ENCODE measurements around the gene ATP6V1B1. TPM values are rescaled to one million over a fixed set of nuclear protein-coding genes. Genes with fewer than 3 reads are reported as not detected.

The ATP6V1B1 gene
- polyA plus RNA-seq, 1 donor (not counting 4 experiments of a cell fraction or from before 2014, with no cell fraction given), result not detected

DNA sequence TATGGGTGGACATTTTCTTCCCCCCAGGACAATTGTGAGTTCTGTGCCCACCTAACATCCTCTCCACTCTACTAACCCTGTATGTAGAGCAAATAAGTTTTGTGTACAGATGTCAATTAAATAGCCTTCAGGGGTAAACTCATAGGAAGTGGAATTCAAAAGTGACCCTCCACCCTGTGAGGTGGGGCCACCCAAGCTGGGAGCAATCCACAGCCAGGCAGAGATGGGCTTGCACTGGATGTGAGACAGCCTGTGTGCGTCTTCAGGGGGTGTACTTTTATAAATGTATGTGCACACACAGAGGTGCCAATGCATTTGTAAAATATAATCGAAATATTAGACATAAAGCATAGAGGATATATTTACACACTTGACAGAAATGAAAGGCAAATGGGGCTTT is 33.1 kb upstream of the ATP6V1B1 start:
- DNase-seq (ENCODE audit: low read depth, low spot score), result no peak
- Histone ChIP-seq H3K4me2 (ENCODE audit: control insufficient read depth, extremely low read depth, insufficient read depth, low read depth, low read length) (no peak overlapping the region), H3K4me1 (ENCODE audit: control insufficient read depth, extremely low read depth, insufficient read depth, low read length) (peaks cover 9% of the 10 kb centered on the region), H3K79me2 (ENCODE audit: control insufficient read depth, insufficient read depth, low read length) (no peaks in the 10 kb centered on the region), H3K27me3 (ENCODE audit: control insufficient read depth, extremely low read depth, insufficient read depth, low read length) (peaks cover 95% of the 10 kb centered on the region), H3K27ac (ENCODE audit: control insufficient read depth, insufficient read depth, low read length) (no peak overlapping the region), H3K4me3 (ENCODE audit: control insufficient read depth in 2 of 3, extremely low read depth in 1 of 3, insufficient read depth in 2 of 3, low read depth in 1 of 3, low read length in 3 of 3) (no peak overlapping the region), H3K9me1 (ENCODE audit: control insufficient read depth, extremely low read depth, insufficient read depth, low read length) (no peaks in the 10 kb centered on the region), H4K20me1 (ENCODE audit: control insufficient read depth, extremely low read depth, insufficient read depth, low read length) (no peaks in the 10 kb centered on the region), H3K9ac (ENCODE audit: control insufficient read depth, extremely low read depth, insufficient read depth, low read length) (no peak overlapping the region), H3K36me3 (ENCODE audit: control insufficient read depth in 2 of 2, extremely low read depth in 1 of 2, insufficient read depth in 2 of 2, low read length in 2 of 2) (no peaks in the 10 kb centered on the region), H3K9me3 (ENCODE audit: control insufficient read depth, low read depth, low read length) (no peaks in the 10 kb centered on the region), H2AFZ (ENCODE audit: control insufficient read depth, low read length) (no peak overlapping the region)
- FAIRE-seq, result no peak
- dilution Hi-C loops (cut with MboI; ENCODE audit: extremely low pct_ligation_motif_present, low sequenced_read_pairs), result no loop called here
- TF ChIP-seq, protein P1, sequence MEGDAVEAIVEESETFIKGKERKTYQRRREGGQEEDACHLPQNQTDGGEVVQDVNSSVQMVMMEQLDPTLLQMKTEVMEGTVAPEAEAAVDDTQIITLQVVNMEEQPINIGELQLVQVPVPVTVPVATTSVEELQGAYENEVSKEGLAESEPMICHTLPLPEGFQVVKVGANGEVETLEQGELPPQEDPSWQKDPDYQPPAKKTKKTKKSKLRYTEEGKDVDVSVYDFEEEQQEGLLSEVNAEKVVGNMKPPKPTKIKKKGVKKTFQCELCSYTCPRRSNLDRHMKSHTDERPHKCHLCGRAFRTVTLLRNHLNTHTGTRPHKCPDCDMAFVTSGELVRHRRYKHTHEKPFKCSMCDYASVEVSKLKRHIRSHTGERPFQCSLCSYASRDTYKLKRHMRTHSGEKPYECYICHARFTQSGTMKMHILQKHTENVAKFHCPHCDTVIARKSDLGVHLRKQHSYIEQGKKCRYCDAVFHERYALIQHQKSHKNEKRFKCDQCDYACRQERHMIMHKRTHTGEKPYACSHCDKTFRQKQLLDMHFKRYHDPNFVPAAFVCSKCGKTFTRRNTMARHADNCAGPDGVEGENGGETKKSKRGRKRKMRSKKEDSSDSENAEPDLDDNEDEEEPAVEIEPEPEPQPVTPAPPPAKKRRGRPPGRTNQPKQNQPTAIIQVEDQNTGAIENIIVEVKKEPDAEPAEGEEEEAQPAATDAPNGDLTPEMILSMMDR (optimal IDR thresholded peaks at IDR 0.05 in 1 of 3, IDR thresholded peaks at IDR 0.05 in 1 of 3, conservative IDR thresholded peaks at IDR 0.05 in 1 of 3; ENCODE audit: extremely low read depth in 1 of 3, insufficient read depth in 2 of 3, low read length in 3 of 3), result no peak
- TF ChIP-seq EZH2 (IDR thresholded peaks at IDR 0.05; ENCODE audit: low read length), result peak; percentile 12

DNA sequence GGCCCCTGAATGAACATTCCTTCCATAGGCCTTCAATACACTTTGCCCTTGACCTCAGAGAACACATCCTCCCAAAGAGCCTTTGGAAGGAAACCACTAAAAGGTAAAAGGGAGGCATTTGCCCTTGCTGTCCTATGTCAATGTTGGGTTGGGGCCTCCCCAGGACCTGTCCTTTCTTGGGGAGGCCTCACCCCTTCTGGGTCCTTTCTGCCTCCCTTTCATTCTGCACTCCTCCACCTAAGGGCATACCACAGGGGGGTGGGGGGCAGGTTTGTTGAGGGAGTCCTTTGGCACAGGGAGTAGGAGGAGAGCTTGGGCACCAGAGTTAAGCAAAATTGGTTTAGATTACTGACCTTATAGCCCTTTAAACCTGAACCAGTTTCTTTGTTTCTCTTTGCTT is 32.5 kb upstream of the ATP6V1B1 start:
- H4K20me1 ChIP-seq (ENCODE audit: control insufficient read depth, extremely low read depth, insufficient read depth, low read length), result no peaks in the 10 kb centered on the region
- H3K9me1 ChIP-seq (ENCODE audit: control insufficient read depth, extremely low read depth, insufficient read depth, low read length), result no peaks in the 10 kb centered on the region
- H3K4me3 ChIP-seq (ENCODE audit: control insufficient read depth in 2 of 3, extremely low read depth in 1 of 3, insufficient read depth in 2 of 3, low read depth in 1 of 3, low read length in 3 of 3), result no peak overlapping the region
- DNase-seq (ENCODE audit: low read depth, low spot score) (no peak), FAIRE-seq (no peak)
- H3K27ac ChIP-seq (ENCODE audit: control insufficient read depth, insufficient read depth, low read length), result no peak overlapping the region
- peaks cover 95% of the 10 kb centered on the region for H3K27me3 ChIP-seq (ENCODE audit: control insufficient read depth, extremely low read depth, insufficient read depth, low read length)
- no peaks in the 10 kb centered on the region for H3K9me3 ChIP-seq (ENCODE audit: control insufficient read depth, low read depth, low read length)
- TF ChIP-seq, protein P1 (optimal IDR thresholded peaks at IDR 0.05 in 1 of 3, IDR thresholded peaks at IDR 0.05 in 1 of 3, conservative IDR thresholded peaks at IDR 0.05 in 1 of 3; ENCODE audit: extremely low read depth in 1 of 3, insufficient read depth in 2 of 3, low read length in 3 of 3), result no peak
- no peak for TF ChIP-seq EZH2 (IDR thresholded peaks at IDR 0.05; ENCODE audit: low read length)
- no peak overlapping the region for H3K4me2 ChIP-seq (ENCODE audit: control insufficient read depth, extremely low read depth, insufficient read depth, low read depth, low read length)
- H3K9ac ChIP-seq (ENCODE audit: control insufficient read depth, extremely low read depth, insufficient read depth, low read length), result no peak overlapping the region
- H3K36me3 ChIP-seq (ENCODE audit: control insufficient read depth in 2 of 2, extremely low read depth in 1 of 2, insufficient read depth in 2 of 2, low read length in 2 of 2), result no peaks in the 10 kb centered on the region
- H2AFZ ChIP-seq (ENCODE audit: control insufficient read depth, low read length), result no peak overlapping the region
- H3K4me1 ChIP-seq (ENCODE audit: control insufficient read depth, extremely low read depth, insufficient read depth, low read length), result peaks cover 11% of the 10 kb centered on the region
- H3K79me2 ChIP-seq (ENCODE audit: control insufficient read depth, insufficient read depth, low read length), result no peaks in the 10 kb centered on the region
- dilution Hi-C loops (cut with MboI; ENCODE audit: extremely low pct_ligation_motif_present, low sequenced_read_pairs), result no loop called here

All from keratinocyte (primary cell).